Gastroesophageal sphincter (tissue), 4 donors: ENCODE data around the gene PREB. TPM values are rescaled to one million over a fixed set of nuclear protein-coding genes. Genes with fewer than 3 reads are reported as not detected.
A peak's percentile ranks its signal among the peaks of the same experiment; 100 is the strongest.

ENCODE experiments used
- ATAC-seq: fragments of 150-250 bp; one replicate; pipeline ENCODE4 v1.9.1; 2016; ENCODE audit warnings: mild to moderate bottlenecking, moderate library complexity
- H3K27ac ChIP-seq, 4 donors: fragments of 200-600 bp; sonication (generic) in 3 of 4; 1 replicate in 3 of 4; 2 replicates in 1 of 4; pipeline ENCODE4 v1.5.1; 2016 to 2019
- H3K27me3 ChIP-seq: fragments of 200-600 bp; sonication (generic); one replicate; pipeline ENCODE4 v1.5.1; 2019
- H3K36me3 ChIP-seq, 2 donors: fragments of 200-600 bp; sonication (generic); one replicate each; pipeline ENCODE4 v1.5.1; 2019; ENCODE audit warnings: control low read depth in 1 of 2
- H3K4me1 ChIP-seq, 3 donors: fragments of 200-600 bp; sonication (generic); 1 replicate in 2 of 3; 2 replicates in 1 of 3; pipeline ENCODE4 v1.5.1; 2016 to 2019; ENCODE audit warnings: control low read depth in 2 of 3
- H3K4me3 ChIP-seq, 2 donors: fragments of 200-600 bp; sonication (generic); one replicate each; pipeline ENCODE4 v1.5.1; 2019; ENCODE audit warnings: mild to moderate bottlenecking in 1 of 2, moderate library complexity in 1 of 2
- H3K9me3 ChIP-seq, 3 donors: fragments of 200-600 bp; sonication (generic); one replicate each; pipeline ENCODE4 v1.5.1; 2017 to 2019; ENCODE audit warnings: control low read depth in 2 of 3
- CTCF ChIP-seq, 4 experiments: fragments of 200-600 bp in 2 of 4; fragments of 450-650 bp in 2 of 4; sonication (generic) in 1 of 4; IDR thresholded peaks; one replicate each; pipeline ENCODE4 v1.5.1; 2017 to 2019; ENCODE audit warnings: antibody characterized with exemption in 4 of 4, mild to moderate bottlenecking in 2 of 4, moderate library complexity in 2 of 4
- EP300 ChIP-seq: sonication (generic); formaldehyde crosslinking; IDR thresholded peaks from one replicate; pipeline ENCODE4 v1.6.1; 2017; ENCODE audit warnings: antibody characterized with exemption, mild to moderate bottlenecking
- POLR2A ChIP-seq, 2 donors: fragments of 450-650 bp; IDR thresholded peaks; one replicate each; pipeline ENCODE4 v1.6.1; 2017; ENCODE audit warnings: antibody characterized with exemption in 2 of 2, mild to moderate bottlenecking in 2 of 2, moderate library complexity in 1 of 2
- POLR2AphosphoS5 ChIP-seq: sonication (generic); formaldehyde crosslinking; IDR thresholded peaks from one replicate; pipeline ENCODE4 v1.6.1; 2017; ENCODE audit warnings: antibody characterized with exemption
- WGBS, 2 donors: methylation state at CpG; one replicate each; pipeline ENCODE4 v1.1.5; 2018; ENCODE audit warnings: low coverage in 1 of 2; 5-methylcytosine and 5-hydroxymethylcytosine counted together
- total RNA-seq, 4 donors: library from RNA; depleted of rRNA; stranded (reverse); fragments of >200 nt; gene quantifications; one replicate each; pipeline ENCODE4 v1.1.0, GENCODE V29; 2016

PREB gene
- total RNA-seq, 4 donors from 2014 or later = 47.0 to 83.9 (median 50.8) TPM

DNA sequence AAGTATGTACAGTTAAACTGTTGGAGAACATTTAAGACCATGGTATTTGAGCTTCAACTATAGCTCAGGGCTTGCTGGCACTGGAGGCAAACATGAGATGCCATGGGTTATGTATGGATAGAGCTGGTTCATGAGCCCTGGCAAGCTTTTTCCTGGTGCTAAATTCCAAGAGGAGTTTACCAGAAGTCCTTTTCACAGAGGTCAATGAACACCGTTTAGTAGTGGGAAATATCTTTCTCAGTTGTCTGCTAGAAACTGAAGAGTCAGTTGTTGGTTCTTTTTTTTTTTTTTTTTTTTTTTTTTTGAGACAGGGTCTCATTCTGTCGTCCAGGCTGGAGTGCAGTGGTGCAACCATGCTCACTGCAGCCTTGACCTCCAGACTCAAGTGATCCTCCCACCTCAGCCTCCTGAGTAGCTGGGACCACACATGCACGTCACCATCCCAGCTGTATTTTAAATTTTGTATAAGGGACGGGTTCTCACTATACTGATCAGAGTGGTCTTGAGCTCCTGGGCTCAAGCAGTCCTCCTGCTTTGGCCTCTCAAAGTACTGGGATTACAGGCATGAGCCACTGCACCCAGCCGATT, 46.5 kb downstream of the PREB start:
- WGBS, 2 donors = 68 to 82% methylated on average over 3 of the region's 5 CpGs
- Histone ChIP-seq H3K27me3 (no peaks in the 10 kb centered on the region), H3K27ac (no peak overlapping the region), H3K4me3 (no peak overlapping the region), H3K9me3 (no peaks in the 10 kb centered on the region), H3K36me3 (peaks cover 0 to 12% of the 10 kb centered on the region in 2 donors), H3K4me1 (peaks cover 4 to 56% (median 11%) of the 10 kb centered on the region in 3 donors)
- no peak for ATAC-seq
- TF ChIP-seq CTCF (IDR thresholded peaks at IDR 0.05) (no peak), POLR2AphosphoS5 (no peak)

- ATAC-seq = peak; percentile 23
- Histone ChIP-seq H3K9me3 (no peaks in the 10 kb centered on the region), H3K36me3 (peaks cover 0 to 15% of the 10 kb centered on the region in 2 donors), H3K4me1 (peaks cover 4 to 65% (median 20%) of the 10 kb centered on the region in 3 donors), H3K4me3 (peak within 1 kb of the TSS; percentile 58 to 65), H3K27me3 (no peaks in the 10 kb centered on the region), H3K27ac (peak within 1 kb of the TSS; percentile 79 to 98 (median 90))
- TF ChIP-seq CTCF (IDR thresholded peaks at IDR 0.05) = no peak
- peak; percentile 14 for TF ChIP-seq POLR2AphosphoS5
- TF ChIP-seq POLR2A (IDR thresholded peaks at IDR 0.05) = no peak
- no peak for TF ChIP-seq EP300
- 0 to 42% methylated on average over 4 to 10 of the region's 54 CpGs for whole genome bisulfite sequencing, 2 donors
Measured at GRCh38 chr2:27086724-27087593, 47.5 kb downstream of the PREB start, which contains the start of gene KHK. KHK (plus strand) TSS chr2:27086772; CDS start chr2:27087260, 488 bp downstream.

DNA sequence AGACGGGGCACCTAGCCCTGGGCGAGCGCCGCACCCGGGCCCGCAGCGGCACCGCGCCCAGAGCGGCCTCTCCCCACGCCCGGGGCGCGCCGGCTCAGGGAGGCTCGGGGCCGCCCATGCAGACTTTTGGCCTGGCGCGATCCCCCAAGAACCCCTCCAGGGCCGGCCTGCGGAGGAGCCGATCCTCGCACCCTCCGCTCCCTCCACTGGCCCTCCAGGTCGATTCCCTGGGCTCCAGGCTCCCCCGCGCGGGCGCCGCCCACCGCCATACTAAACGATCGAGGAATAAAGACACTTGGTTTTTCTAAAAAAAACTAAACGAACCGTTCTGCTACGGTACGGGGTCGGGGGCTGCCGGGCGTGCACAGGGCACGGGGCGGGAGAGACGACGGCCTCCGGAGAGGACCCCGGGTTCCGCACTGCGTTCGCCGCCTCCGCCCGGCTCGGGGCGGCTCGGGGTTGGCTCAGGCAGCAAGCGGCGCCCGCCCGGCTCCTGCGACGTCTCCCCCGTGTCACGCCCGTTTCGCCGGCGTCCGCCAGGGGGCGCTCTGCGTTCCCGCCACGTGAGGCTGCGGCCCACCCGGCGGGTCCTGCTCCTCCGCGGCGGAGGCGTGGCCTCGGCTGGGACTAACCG, 48.2 kb downstream of the PREB start:
- Histone ChIP-seq H3K27me3 (no peaks in the 10 kb centered on the region), H3K9me3 (no peaks in the 10 kb centered on the region), H3K4me3 (peak overlapping the region; percentile 58 to 65), H3K36me3 (peaks cover 0 to 19% of the 10 kb centered on the region in 2 donors), H3K27ac (peak overlapping the region; percentile 79 to 98 (median 90)), H3K4me1 (peaks cover 6 to 73% (median 28%) of the 10 kb centered on the region in 3 donors)
- peak; percentile 80 for TF ChIP-seq POLR2AphosphoS5
- peak in 3 of 4 experiments; percentile 96 to 99 (median 98) for TF ChIP-seq CTCF (IDR thresholded peaks at IDR 0.05)
- peak; percentile 77 to 81 for TF ChIP-seq POLR2A (IDR thresholded peaks at IDR 0.05)
- TF ChIP-seq EP300 = no peak
- WGBS, 2 donors = 0% methylated on average over 15 of the region's 81 CpGs; no CpG with 5 or more reads in 1 of the 2 donors
- peak; percentile 95 for ATAC-seq

- Histone ChIP-seq H3K27me3 (no peaks in the 10 kb centered on the region), H3K9me3 (no peaks in the 10 kb centered on the region), H3K36me3 (peaks cover 0 to 19% of the 10 kb centered on the region in 2 donors), H3K27ac (peak overlapping the region; percentile 79 to 98 (median 90)), H3K4me1 (peaks cover 6 to 78% (median 30%) of the 10 kb centered on the region in 3 donors), H3K4me3 (peak overlapping the region; percentile 58 to 65)
- TF ChIP-seq POLR2AphosphoS5 (peak; percentile 69), EP300 (no peak), POLR2A (IDR thresholded peaks at IDR 0.05) (peak in 1 of 2 donors; percentile 31), CTCF (IDR thresholded peaks at IDR 0.05) (peak in 3 of 4 experiments; percentile 33 to 84 (median 48))
- WGBS, 2 donors = no CpG with 5 or more reads among the region's 38 CpGs
- peak; percentile 60 for ATAC-seq
Measured at GRCh38 chr2:27085673-27086089, 48.8 kb downstream of the PREB start.
